Ishikawa (cell line): ENCODE measurements around the gene SYTL3.

ENCODE experiments used
- CEBPB ChIP-seq: IDR thresholded peaks from 2 replicates; pipeline ENCODE4 v1.6.1; 2012
- CREB1 ChIP-seq: IDR thresholded peaks from 2 replicates; pipeline ENCODE4 v1.6.1; 2012; ENCODE audit warnings: low read depth
- EGR1 ChIP-seq: IDR thresholded peaks from 2 replicates; pipeline ENCODE4 v1.6.1; 2012
- EP300 ChIP-seq: IDR thresholded peaks from 2 replicates; pipeline ENCODE4 v1.6.1; 2012; ENCODE audit warnings: borderline replicate concordance
- FOXM1 ChIP-seq: IDR thresholded peaks from 2 replicates; pipeline ENCODE4 v1.6.1; 2012; ENCODE audit warnings: low read depth, borderline replicate concordance
- MAX ChIP-seq: IDR thresholded peaks from 2 replicates; pipeline ENCODE4 v1.6.1; 2012
- NFIC ChIP-seq: IDR thresholded peaks from 2 replicates; pipeline ENCODE4 v1.6.1; 2012
- RAD21 ChIP-seq: IDR thresholded peaks from 2 replicates; pipeline ENCODE4 v1.6.1; 2012; ENCODE audit warnings: low read depth
- REST ChIP-seq: IDR thresholded peaks from 2 replicates; pipeline ENCODE4 v1.6.1; 2012; ENCODE audit warnings: low read depth, mild to moderate bottlenecking
- TAF1 ChIP-seq: IDR thresholded peaks from 2 replicates; pipeline ENCODE4 v1.6.1; 2012; ENCODE audit warnings: low read depth, mild to moderate bottlenecking
- TCF12 ChIP-seq: IDR thresholded peaks from 2 replicates; pipeline ENCODE4 v1.6.1; 2012; ENCODE audit warnings: low read depth
- TEAD4 ChIP-seq: IDR thresholded peaks from 2 replicates; pipeline ENCODE4 v1.6.1; 2012
- YY1 ChIP-seq: IDR thresholded peaks from 2 replicates; pipeline ENCODE4 v1.6.1; 2012; ENCODE audit warnings: low read depth
- ZBTB7A ChIP-seq: IDR thresholded peaks from 2 replicates; pipeline ENCODE4 v1.6.1; 2012; ENCODE audit warnings: low read depth

- TF ChIP-seq EP300 (no peak), REST (no peak), YY1 (no peak), MAX (no peak), EGR1 (no peak), ZBTB7A (no peak), NFIC (no peak), FOXM1 (no peak), TAF1 (no peak), CEBPB (no peak), RAD21 (no peak), TCF12 (no peak), CREB1 (no peak), TEAD4 (no peak)
Measured at GRCh38 chr6:158757753-158758090, 107.9 kb downstream of the SYTL3 start.
